Measurements from ENCODE around the gene AK9.
A peak's percentile ranks its signal among the peaks of the same experiment; 100 is the strongest.

DNA sequence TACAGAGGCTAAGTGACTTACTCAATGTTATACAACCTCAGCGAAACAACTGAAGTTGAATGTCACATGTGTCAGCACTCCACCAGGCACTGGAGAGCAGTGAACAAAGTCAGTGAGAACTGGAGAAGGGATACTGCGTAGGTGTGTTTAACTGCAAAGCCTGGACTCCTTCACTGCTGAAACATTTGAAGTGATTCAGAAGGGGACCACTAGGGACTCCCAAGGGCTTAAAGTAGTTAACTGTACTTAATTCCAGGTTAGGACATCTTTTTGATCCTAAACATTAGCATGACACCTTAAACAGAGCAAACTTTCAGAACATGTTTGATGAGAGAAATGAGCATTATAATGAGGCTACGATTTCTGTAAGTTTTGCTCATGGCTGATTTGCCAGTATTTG is 163.0 kb downstream of the AK9 start:
- TF ChIP-seq, protein P1, sequence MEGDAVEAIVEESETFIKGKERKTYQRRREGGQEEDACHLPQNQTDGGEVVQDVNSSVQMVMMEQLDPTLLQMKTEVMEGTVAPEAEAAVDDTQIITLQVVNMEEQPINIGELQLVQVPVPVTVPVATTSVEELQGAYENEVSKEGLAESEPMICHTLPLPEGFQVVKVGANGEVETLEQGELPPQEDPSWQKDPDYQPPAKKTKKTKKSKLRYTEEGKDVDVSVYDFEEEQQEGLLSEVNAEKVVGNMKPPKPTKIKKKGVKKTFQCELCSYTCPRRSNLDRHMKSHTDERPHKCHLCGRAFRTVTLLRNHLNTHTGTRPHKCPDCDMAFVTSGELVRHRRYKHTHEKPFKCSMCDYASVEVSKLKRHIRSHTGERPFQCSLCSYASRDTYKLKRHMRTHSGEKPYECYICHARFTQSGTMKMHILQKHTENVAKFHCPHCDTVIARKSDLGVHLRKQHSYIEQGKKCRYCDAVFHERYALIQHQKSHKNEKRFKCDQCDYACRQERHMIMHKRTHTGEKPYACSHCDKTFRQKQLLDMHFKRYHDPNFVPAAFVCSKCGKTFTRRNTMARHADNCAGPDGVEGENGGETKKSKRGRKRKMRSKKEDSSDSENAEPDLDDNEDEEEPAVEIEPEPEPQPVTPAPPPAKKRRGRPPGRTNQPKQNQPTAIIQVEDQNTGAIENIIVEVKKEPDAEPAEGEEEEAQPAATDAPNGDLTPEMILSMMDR (conservative IDR thresholded peaks at IDR 0.05; ENCODE audit: low read length), result peak; percentile 66
- TF ChIP-seq EZH2phosphoT487 (IDR thresholded peaks at IDR 0.05; ENCODE audit: borderline replicate concordance), result no peak
